Neural cell (in vitro differentiated cells): ENCODE results near the gene ELP5. TPM values are rescaled to one million over a fixed set of nuclear protein-coding genes. Genes with fewer than 3 reads are reported as not detected.

Source experiments
- H2AFZ ChIP-seq: fragments of 200-600, 300-800 bp; sonication (generic), shearing (Covaris generic); 2 replicates; pipeline ENCODE4 v1.6.0; 2014; ENCODE audit warnings: low read depth, mild to moderate bottlenecking, antibody characterized with exemption, low read length, moderate library complexity
- H3F3A ChIP-seq: fragments of 200-600 bp; shearing (Covaris generic); 2 replicates; pipeline ENCODE4 v1.6.1; 2016; ENCODE audit warnings: mild to moderate bottlenecking, moderate library complexity, mixed read lengths, antibody characterized with exemption, low read length; ENCODE audit not compliant: insufficient read depth, poor library complexity, severe bottlenecking
- H3K27ac ChIP-seq: fragments of 200-600, 300-800 bp; sonication (generic), shearing (Covaris generic); 2 replicates; pipeline ENCODE4 v1.5.1; 2014; ENCODE audit warnings: mild to moderate bottlenecking, low read length, moderate library complexity
- H3K27me3 ChIP-seq: fragments of 300-800, 200-600 bp; sonication (generic), shearing (Covaris generic); 2 replicates; pipeline ENCODE4 v1.6.0; 2014; ENCODE audit warnings: mild to moderate bottlenecking, low read depth, low read length, moderate library complexity; ENCODE audit not compliant: insufficient read depth
- H3K36me3 ChIP-seq: fragments of 300-800, 200-600 bp; sonication (generic), shearing (Covaris generic); 2 replicates; pipeline ENCODE4 v1.5.1; 2014; ENCODE audit warnings: mild to moderate bottlenecking, antibody characterized with exemption, low read length, moderate library complexity; ENCODE audit not compliant: insufficient read depth
- H3K4me2 ChIP-seq: fragments of 300-800, 200-600 bp; sonication (generic), shearing (Covaris generic); 2 replicates; pipeline ENCODE4 v1.6.0; 2014; ENCODE audit warnings: mild to moderate bottlenecking, low read length
- H3K4me3 ChIP-seq: fragments of 300-800, 200-600 bp; sonication (generic), shearing (Covaris generic); 2 replicates; pipeline ENCODE4 v1.5.1; 2014; ENCODE audit warnings: mild to moderate bottlenecking, low read length, moderate library complexity
- H3K79me2 ChIP-seq: fragments of 200-600 bp; shearing (Covaris generic); replicated peaks from 2 replicates; pipeline ENCODE4 v1.6.0; 2014; ENCODE audit warnings: mild to moderate bottlenecking, low read length, moderate library complexity; ENCODE audit not compliant: insufficient read depth
- H3K9ac ChIP-seq: fragments of 300-800, 200-600 bp; sonication (generic), shearing (Covaris generic); 2 replicates; pipeline ENCODE4 v1.6.1; 2016; ENCODE audit warnings: mild to moderate bottlenecking, low read length, mixed read lengths
- H3K9me2 ChIP-seq: fragments of 200-600 bp; shearing (Covaris generic); 2 replicates; pipeline ENCODE4 v1.6.1; 2016; ENCODE audit warnings: mild to moderate bottlenecking, low read length, mixed read lengths; ENCODE audit not compliant: insufficient read depth
- H3K9me3 ChIP-seq: fragments of 200-600, 300-800 bp; sonication (generic), shearing (Covaris generic); 2 replicates; pipeline ENCODE4 v1.6.1; 2016; ENCODE audit warnings: mild to moderate bottlenecking, mixed run types, low read length, moderate library complexity, mixed read lengths
- H4K20me1 ChIP-seq: fragments of 200-600 bp; shearing (Covaris generic); 2 replicates; pipeline ENCODE4 v1.6.1; 2016; ENCODE audit warnings: mild to moderate bottlenecking, mixed run types; ENCODE audit not compliant: insufficient read depth
- EP300 ChIP-seq: fragments of 450-650 bp; conservative IDR thresholded peaks from 2 replicates; pipeline ENCODE4 v1.6.1; 2014; ENCODE audit warnings: antibody characterized with exemption, mild to moderate bottlenecking, moderate library complexity; ENCODE audit not compliant: poor library complexity, severe bottlenecking
- EZH2 ChIP-seq: fragments of 200-600, 300-800 bp; shearing (Covaris generic), sonication (generic); IDR thresholded peaks from 2 replicates; pipeline ENCODE4 v1.6.1; 2014; ENCODE audit warnings: antibody characterized with exemption, low read length, borderline replicate concordance, mild to moderate bottlenecking; ENCODE audit not compliant: insufficient read depth, poor library complexity, severe bottlenecking
- MXI1 ChIP-seq: fragments of 450-650 bp; conservative IDR thresholded peaks from 2 replicates; pipeline ENCODE4 v1.6.1; 2014; ENCODE audit warnings: antibody characterized with exemption, mild to moderate bottlenecking; ENCODE audit not compliant: poor library complexity, severe bottlenecking
- POLR2AphosphoS5 ChIP-seq: IDR thresholded peaks from 2 replicates; pipeline ENCODE4 v1.6.1; 2012
- RAD21 ChIP-seq: fragments of 450-650 bp; conservative IDR thresholded peaks from 2 replicates; pipeline ENCODE4 v1.6.1; 2014; ENCODE audit warnings: antibody characterized with exemption, mild to moderate bottlenecking, moderate library complexity
- REST ChIP-seq: IDR thresholded peaks from 2 replicates; pipeline ENCODE4 v1.6.1; 2012; ENCODE audit warnings: borderline replicate concordance
- SMC3 ChIP-seq: fragments of 450-650 bp; conservative IDR thresholded peaks from 2 replicates; pipeline ENCODE4 v1.6.1; 2014; ENCODE audit warnings: antibody characterized with exemption, mild to moderate bottlenecking, moderate library complexity; ENCODE audit not compliant: poor library complexity
- TAF1 ChIP-seq: IDR thresholded peaks from 2 replicates; pipeline ENCODE4 v1.6.1; 2012; ENCODE audit warnings: low read depth
- polyA plus RNA-seq: library from polyadenylated mRNA; depleted of rRNA; stranded (reverse); fragments of >200 nt; gene quantifications from 2 replicates; pipeline ENCODE4 v1.2.3, GENCODE V29; 2014
- TF ChIP-seq, protein P1 (sequence below): fragments of 450-650 bp; IDR thresholded peaks from 2 replicates; pipeline ENCODE4 v1.5.1; 2014; ENCODE audit warnings: antibody characterized with exemption, mild to moderate bottlenecking, moderate library complexity; ENCODE audit not compliant: poor library complexity, severe bottlenecking

Gene ELP5
- polyA plus RNA-seq, 1 donor from 2014 or later, result 82.7 TPM

GRCh38 chr17:7253082-7253481 is 1.1 kb downstream of the ELP5 start:
- Histone ChIP-seq H3K27me3 (no peaks in the 10 kb centered on the region), H3K4me2 (peak overlapping the region; percentile 95), H3K9ac (peak overlapping the region; percentile 88), H4K20me1 (no peaks in the 10 kb centered on the region), H3K9me3 (no peaks in the 10 kb centered on the region), H3K4me3 (peak overlapping the region; percentile 70), H3K9me2 (no peaks in the 10 kb centered on the region), H3K27ac (peak overlapping the region; percentile 97), H2AFZ (no peak overlapping the region), H3F3A (no peaks in the 10 kb centered on the region), H3K79me2 (peaks cover 44% of the 10 kb centered on the region), H3K36me3 (no peaks in the 10 kb centered on the region)
- no peak for TF ChIP-seq EZH2
- TF ChIP-seq SMC3, result no peak
- no peak for TF ChIP-seq POLR2AphosphoS5
- no peak for TF ChIP-seq EP300
- TF ChIP-seq RAD21, result no peak
- TF ChIP-seq MXI1, result no peak
- TF ChIP-seq, protein P1, sequence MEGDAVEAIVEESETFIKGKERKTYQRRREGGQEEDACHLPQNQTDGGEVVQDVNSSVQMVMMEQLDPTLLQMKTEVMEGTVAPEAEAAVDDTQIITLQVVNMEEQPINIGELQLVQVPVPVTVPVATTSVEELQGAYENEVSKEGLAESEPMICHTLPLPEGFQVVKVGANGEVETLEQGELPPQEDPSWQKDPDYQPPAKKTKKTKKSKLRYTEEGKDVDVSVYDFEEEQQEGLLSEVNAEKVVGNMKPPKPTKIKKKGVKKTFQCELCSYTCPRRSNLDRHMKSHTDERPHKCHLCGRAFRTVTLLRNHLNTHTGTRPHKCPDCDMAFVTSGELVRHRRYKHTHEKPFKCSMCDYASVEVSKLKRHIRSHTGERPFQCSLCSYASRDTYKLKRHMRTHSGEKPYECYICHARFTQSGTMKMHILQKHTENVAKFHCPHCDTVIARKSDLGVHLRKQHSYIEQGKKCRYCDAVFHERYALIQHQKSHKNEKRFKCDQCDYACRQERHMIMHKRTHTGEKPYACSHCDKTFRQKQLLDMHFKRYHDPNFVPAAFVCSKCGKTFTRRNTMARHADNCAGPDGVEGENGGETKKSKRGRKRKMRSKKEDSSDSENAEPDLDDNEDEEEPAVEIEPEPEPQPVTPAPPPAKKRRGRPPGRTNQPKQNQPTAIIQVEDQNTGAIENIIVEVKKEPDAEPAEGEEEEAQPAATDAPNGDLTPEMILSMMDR, result no peak
- no peak for TF ChIP-seq REST
- no peak for TF ChIP-seq TAF1

DNA sequence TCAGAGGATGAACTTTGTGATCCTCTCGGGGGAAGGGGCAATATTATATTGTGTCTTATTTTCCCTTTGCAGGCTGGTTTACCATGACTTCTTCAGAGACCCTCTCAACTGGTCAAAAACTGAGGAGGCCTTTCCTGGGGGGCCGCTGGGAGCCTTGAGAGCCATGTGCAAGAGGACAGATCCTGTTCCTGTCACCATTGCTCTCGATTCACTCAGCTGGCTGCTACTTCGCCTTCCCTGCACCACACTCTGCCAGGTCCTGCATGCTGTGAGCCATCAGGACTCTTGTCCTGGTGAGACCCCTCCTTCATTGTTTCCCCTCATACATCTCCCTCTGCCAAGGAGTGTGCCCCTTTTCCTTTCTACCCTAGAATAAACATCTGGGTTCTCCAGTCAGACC is 2.5 kb downstream of the ELP5 start:
- H3K4me3 ChIP-seq, result no peak overlapping the region
- no peaks in the 10 kb centered on the region for H3F3A ChIP-seq
- no peak overlapping the region for H3K27ac ChIP-seq
- peaks cover 4% of the 10 kb centered on the region for H3K36me3 ChIP-seq
- H3K9ac ChIP-seq, result no peak overlapping the region
- TF ChIP-seq REST, result no peak
- TF ChIP-seq, protein P1, result no peak
- no peak for TF ChIP-seq EP300
- no peak for TF ChIP-seq MXI1
- TF ChIP-seq POLR2AphosphoS5, result no peak
- TF ChIP-seq RAD21, result no peak
- TF ChIP-seq TAF1, result no peak
- no peak for TF ChIP-seq SMC3
- no peak for TF ChIP-seq EZH2
- H3K4me2 ChIP-seq, result no peak overlapping the region
- H3K9me3 ChIP-seq, result no peaks in the 10 kb centered on the region
- no peaks in the 10 kb centered on the region for H3K9me2 ChIP-seq
- no peak overlapping the region for H2AFZ ChIP-seq
- peaks cover 6% of the 10 kb centered on the region for H3K27me3 ChIP-seq
- H4K20me1 ChIP-seq, result no peaks in the 10 kb centered on the region
- peaks cover 30% of the 10 kb centered on the region for H3K79me2 ChIP-seq
